Right renal cortex interstitium (tissue), 3 donors: Measurements from ENCODE around the gene CSTF2T. TPM values are rescaled to one million over a fixed set of nuclear protein-coding genes. Genes with fewer than 3 reads are reported as not detected.
"Not testable (repeated sequence)": the region's sequence is repeated elsewhere in the genome, so short reads cannot be mapped to it uniquely, and the experiment has no call there.

ENCODE experiments used
- DNase-seq, 3 donors: peaks; one replicate each; pipeline ENCODE4 v3.0.0-alpha.2; 2013; ENCODE audit warnings: low read depth in 3 of 3, low spot score in 2 of 3
- polyA plus RNA-seq, 3 donors: library from polyadenylated mRNA; unstranded; fragments of 120-200 nt; gene quantifications; one replicate each; pipeline ENCODE4 v1.2.1, GENCODE V29; 2013; ENCODE audit not compliant: insufficient read length in 3 of 3

The CSTF2T gene
- polyA plus RNA-seq, 3 donors = 44.0 to 47.4 (median 46.9) TPM

DNA sequence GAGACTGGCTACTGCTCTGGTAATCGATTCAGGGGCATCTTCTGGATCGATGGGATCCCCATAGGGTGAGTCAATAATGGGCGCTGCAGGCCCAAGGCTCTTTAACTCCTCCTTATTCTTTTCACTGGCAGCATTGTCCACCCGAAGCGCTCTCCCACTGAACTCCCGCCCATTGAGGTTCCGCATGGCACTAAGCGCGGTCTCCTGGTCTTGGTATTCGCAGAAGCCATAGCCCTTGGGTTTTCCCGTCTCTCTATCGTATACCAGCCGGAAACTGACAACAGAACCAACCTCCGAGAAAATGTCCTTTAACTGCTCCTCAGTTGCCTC is 285 bp downstream of the CSTF2T start:
- DNase-seq = no peak

GRCh38 chr10:51698473-51699063 is 827 bp downstream of the CSTF2T start:
- no peak for DNase-seq

- DNase-seq = no peak
Observed at GRCh38 chr10:51696251-51696650, 3.1 kb downstream of the CSTF2T start.

GRCh38 chr10:51694086-51694768 is 5.2 kb downstream of the CSTF2T start:
- no peak for DNase-seq

DNA sequence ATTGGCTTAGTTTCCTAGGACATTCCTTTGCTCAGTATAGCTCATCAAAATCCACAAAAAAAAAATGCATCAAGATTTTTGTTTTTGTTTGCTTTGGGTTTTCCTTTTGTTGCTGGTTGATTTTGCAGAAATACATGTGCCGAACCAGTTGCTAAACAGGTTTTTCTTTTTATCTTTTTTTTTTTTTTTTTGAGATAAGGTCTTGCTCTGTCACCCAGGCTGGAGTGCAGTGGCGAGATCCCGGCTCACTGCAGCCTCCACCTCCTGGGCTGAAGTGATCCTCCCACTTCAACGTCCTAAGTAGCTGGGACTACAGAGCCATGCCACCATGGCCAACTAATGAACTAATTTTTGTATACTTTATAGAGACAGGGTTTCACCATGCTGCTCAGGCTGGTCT is 8.3 kb downstream of the CSTF2T start:
- DNase-seq = no peak

- DNase-seq = no peak
Observed at GRCh38 chr10:51689536-51689935, 9.9 kb downstream of the CSTF2T start.

GRCh38 chr10:51688826-51689225 is 10.6 kb downstream of the CSTF2T start:
- DNase-seq = not testable (repeated sequence)

DNA sequence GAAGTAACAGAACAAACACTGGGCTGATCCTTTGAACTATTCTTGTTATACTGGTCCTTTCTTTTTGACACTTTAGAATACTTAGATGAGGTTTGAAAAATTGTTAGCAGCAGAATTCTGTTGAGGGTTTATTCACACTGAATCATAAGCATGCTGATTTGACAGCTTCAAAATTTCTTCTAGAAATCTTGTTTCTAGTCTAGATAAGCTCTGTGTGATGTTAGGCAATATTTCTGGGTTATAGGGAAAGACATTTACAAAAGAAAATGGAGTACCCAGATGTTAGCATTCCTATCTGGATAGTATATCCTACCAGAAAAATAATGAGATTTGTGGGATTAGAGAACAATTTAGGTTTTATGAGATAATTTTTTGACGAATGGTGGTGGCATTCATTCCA is 12.1 kb downstream of the CSTF2T start:
- no peak for DNase-seq

GRCh38 chr10:51685768-51686167 is 13.6 kb downstream of the CSTF2T start:
- no peak for DNase-seq

DNA sequence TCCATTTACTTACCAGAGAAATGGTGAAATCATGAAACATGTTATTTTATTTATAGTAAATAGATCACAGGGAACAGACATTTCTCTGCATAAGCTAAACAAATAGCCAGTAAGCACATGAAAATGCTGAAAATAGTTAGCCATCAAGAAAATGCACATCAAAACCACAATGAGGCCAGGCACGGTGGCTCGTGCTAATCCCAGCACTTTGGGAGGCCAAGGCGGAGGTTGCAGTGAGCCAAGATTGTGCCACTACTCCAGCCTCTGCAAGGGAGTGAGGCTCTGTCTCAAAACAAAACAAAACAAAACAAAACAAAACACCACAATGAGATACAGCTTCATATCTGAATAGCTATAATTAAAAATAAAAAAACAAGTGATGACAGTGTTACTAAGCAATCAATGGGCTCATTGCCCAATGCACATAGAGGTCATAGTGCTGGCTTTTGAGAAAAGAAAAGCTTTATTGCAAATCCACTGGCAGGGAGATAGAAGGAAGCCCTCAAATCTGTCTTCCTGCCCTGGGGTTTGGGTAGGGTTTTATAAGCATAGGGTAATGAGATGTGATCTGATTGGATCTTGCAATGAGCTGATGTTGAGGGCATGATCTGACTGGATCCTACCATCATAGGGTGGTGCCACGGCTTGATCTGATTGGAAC is 16.2 kb downstream of the CSTF2T start:
- no peak for DNase-seq

DNA sequence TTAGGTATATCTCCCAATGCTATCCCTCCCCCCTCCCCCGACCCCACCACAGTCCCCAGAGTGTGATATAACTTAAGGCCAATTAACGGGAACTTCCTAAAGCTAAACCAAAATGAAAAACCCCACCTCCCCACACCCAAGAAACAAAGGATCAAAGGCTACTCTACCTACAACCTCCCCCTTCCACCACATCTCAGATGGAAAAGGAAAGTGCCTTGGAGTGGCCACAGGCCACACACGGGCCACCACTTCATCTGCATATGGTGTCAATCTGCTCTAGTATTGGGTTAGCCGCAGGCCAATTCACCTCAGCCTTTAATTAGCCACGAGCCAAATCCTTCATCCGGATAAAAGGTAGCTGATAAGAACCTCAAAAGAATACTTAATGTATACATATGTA is 19.6 kb downstream of the CSTF2T start:
- DNase-seq = no peak

GRCh38 chr10:51675088-51675487 is 24.3 kb downstream of the CSTF2T start:
- no peak for DNase-seq

DNA sequence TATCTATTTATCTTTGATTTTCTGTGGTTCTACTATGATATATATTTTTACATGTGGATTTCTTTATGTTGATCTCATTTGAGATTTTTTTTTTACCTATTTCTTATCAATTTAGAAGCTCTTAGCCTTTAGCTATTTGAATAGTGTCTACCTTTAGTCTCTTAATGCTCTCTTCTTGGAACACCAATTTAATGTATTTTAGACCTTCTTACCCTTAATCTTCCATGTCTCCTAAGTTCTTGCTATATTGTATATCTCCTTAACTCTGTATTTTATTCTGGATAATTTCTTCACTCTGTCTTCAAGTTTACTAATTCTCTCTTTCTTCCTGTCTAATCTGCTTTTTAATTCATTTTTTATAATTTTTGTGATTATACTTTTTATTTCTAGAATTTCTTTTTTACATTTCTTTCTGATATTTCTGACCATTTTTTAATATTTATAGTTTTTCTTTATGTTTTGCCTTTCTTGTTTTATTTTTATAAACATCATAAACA is 27.3 kb downstream of the CSTF2T start:
- DNase-seq = no peak

DNA sequence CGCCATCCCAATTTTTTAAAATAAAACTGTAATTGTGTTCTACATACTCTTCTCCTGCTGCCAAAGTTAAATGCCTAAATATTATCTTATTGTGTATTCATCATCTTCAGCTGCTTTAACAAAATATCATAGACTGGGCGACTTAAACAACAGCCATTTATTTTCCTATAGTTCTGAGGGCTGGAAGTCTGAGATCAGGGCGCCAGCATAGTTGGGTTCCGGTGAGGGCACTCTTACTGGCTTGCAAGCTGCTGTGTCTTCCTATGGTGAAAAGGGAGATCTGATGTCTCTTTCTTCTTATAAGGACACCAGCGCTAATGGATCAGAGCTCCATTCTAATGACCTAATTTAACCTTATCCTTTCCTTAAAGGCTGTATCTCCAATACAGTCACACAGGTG is 30.4 kb downstream of the CSTF2T start:
- DNase-seq = no peak

DNA sequence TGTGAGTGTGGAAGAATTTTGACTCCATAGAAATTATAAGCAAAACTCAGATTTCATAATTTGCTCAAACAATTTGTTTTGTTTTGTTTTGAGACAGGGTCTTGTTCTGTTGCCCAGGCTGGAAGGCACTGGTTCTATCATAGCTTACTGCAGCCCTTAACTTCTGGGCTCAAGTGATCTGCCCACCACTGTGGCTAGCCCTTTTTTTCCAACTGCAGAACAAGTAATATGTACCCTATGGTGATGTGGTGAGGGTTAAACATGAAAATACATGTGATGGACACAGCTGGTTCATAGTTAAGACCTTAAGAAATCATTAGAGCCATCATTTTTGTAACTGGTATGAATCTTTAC is 31.1 kb downstream of the CSTF2T start:
- DNase-seq = no peak

DNA sequence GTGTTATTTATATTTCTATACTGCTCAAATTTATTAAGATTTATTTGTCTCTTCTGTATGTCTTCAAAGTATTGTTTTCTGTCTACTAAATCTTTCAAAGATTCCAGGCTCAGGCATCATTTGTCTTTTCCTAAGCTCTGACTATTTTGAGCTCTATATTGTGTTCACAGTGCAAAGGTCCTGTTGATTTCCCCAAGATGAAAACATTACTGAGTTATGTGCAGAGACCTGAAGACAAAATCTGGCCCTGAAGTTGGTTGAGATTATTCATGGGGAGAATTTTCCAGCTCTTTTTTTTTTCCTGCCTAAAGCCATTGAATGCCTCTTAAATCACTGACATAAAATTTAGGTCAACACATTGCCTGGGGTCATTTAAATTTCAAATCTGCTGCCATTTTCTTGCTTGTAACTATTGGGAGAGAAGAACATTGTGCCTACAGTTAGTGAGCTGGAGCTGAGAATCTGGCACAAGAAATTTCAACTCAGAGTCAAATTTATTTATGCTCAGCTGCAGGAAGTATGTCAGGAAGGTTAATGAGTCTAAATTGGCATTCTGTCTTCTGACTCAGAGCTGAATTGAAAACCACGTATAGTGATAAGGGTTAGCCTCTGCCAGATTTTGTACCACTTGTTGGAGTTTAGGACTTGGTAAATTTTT is 31.6 kb downstream of the CSTF2T start:
- DNase-seq = no peak

- no peak for DNase-seq
Observed at GRCh38 chr10:51666456-51666855, 32.9 kb downstream of the CSTF2T start.

GRCh38 chr10:51663086-51663485 is 36.3 kb downstream of the CSTF2T start:
- no peak for DNase-seq

- DNase-seq = no peak
Observed at GRCh38 chr10:51659344-51659743, 40.1 kb downstream of the CSTF2T start.

- DNase-seq = no peak
Observed at GRCh38 chr10:51658000-51658399, 41.4 kb downstream of the CSTF2T start.

GRCh38 chr10:51656503-51656902 is 42.9 kb downstream of the CSTF2T start:
- no peak for DNase-seq

GRCh38 chr10:51654918-51655317 is 44.5 kb downstream of the CSTF2T start:
- no peak for DNase-seq
